Liver (tissue), 9 donors: ENCODE measurements around the gene CAVIN1. TPM values are rescaled to one million over a fixed set of nuclear protein-coding genes. Genes with fewer than 3 reads are reported as not detected.

Experiments
- DNase-seq: peaks from one replicate; pipeline ENCODE4 v3.0.0-alpha.2; 2017; ENCODE audit warnings: low spot score
- H3K27ac ChIP-seq, 2 donors: one replicate each; pipeline ENCODE4 v1.7.0; 2013; ENCODE audit warnings: inconsistent platforms in 2 of 2, low read length in 2 of 2, control low read depth in 1 of 2, low read depth in 1 of 2, mild to moderate bottlenecking in 1 of 2
- H3K27me3 ChIP-seq, 4 donors: one replicate each; pipeline versions ENCODE4 v1.6.1 to v1.7.0; 2013; ENCODE audit warnings: low read length in 3 of 4, inconsistent platforms in 1 of 4, mild to moderate bottlenecking in 1 of 4, moderate library complexity in 1 of 4; ENCODE audit not compliant: control insufficient read depth in 4 of 4, insufficient read depth in 4 of 4
- H3K36me3 ChIP-seq, 4 donors: one replicate each; pipeline versions ENCODE4 v1.6.1 to v1.7.0; 2013; ENCODE audit warnings: low read length in 3 of 4, mild to moderate bottlenecking in 3 of 4, low read depth in 1 of 4, moderate library complexity in 1 of 4; ENCODE audit not compliant: control insufficient read depth in 4 of 4, insufficient read depth in 3 of 4
- H3K4me1 ChIP-seq, 4 donors: one replicate each; pipeline versions ENCODE4 v1.6.1 to v1.7.0; 2013; ENCODE audit warnings: low read length in 3 of 4, mild to moderate bottlenecking in 3 of 4, moderate library complexity in 1 of 4; ENCODE audit not compliant: control insufficient read depth in 4 of 4, insufficient read depth in 4 of 4
- H3K4me3 ChIP-seq, 3 donors: one replicate each; pipeline versions ENCODE4 v1.6.1 to v1.7.0; 2013; ENCODE audit warnings: low read length in 3 of 3, control low read depth in 1 of 3, low read depth in 1 of 3, mild to moderate bottlenecking in 1 of 3
- H3K9ac ChIP-seq, 2 donors: one replicate each; pipeline ENCODE4 v1.7.0; 2013; ENCODE audit warnings: low read length in 2 of 2, mild to moderate bottlenecking in 2 of 2, moderate library complexity in 2 of 2, control low read depth in 1 of 2, low read depth in 1 of 2
- H3K9me3 ChIP-seq, 4 donors: one replicate each; pipeline versions ENCODE4 v1.6.1 to v1.7.0; 2013; ENCODE audit warnings: low read length in 3 of 4; ENCODE audit not compliant: control insufficient read depth in 4 of 4
- ATF3 ChIP-seq: IDR thresholded peaks from 2 replicates; pipeline ENCODE4 v1.6.1; 2016; ENCODE audit warnings: antibody characterized with exemption
- CTCF ChIP-seq: fragments of 150-350 bp; IDR thresholded peaks from 2 replicates; pipeline ENCODE4 v1.5.1; 2017; ENCODE audit warnings: improper control_type of control experiment, low read depth, low read length; ENCODE audit not compliant: missing input control
- EGR1 ChIP-seq, 2 donors: IDR thresholded peaks; 2 replicates each; pipeline ENCODE4 v1.6.1; 2016 to 2018; ENCODE audit warnings: antibody characterized with exemption in 2 of 2, low read depth in 2 of 2
- FOXA1 ChIP-seq: IDR thresholded peaks from 2 replicates; pipeline ENCODE4 v1.6.1; 2016; ENCODE audit warnings: antibody characterized with exemption
- FOXA2 ChIP-seq: IDR thresholded peaks from 2 replicates; pipeline ENCODE4 v1.6.1; 2016; ENCODE audit warnings: antibody characterized with exemption
- GABPA ChIP-seq, 2 donors: IDR thresholded peaks in 1 of 2; conservative IDR thresholded peaks in 1 of 2; 2 replicates each; pipeline ENCODE4 v1.6.1; 2016; ENCODE audit warnings: antibody characterized with exemption in 2 of 2, mild to moderate bottlenecking in 1 of 2, moderate library complexity in 1 of 2
- HNF4A ChIP-seq, 2 donors: conservative IDR thresholded peaks; 2 replicates each; pipeline ENCODE4 v1.6.1; 2016; ENCODE audit warnings: antibody characterized with exemption in 2 of 2, mild to moderate bottlenecking in 2 of 2
- HNF4G ChIP-seq: IDR thresholded peaks from 2 replicates; pipeline ENCODE4 v1.6.1; 2016; ENCODE audit warnings: antibody characterized with exemption
- JUND ChIP-seq, 2 donors: IDR thresholded peaks; 2 replicates each; pipeline ENCODE4 v1.6.1; 2016; ENCODE audit warnings: antibody characterized with exemption in 2 of 2
- MAX ChIP-seq: IDR thresholded peaks from 2 replicates; pipeline ENCODE4 v1.6.1; 2016; ENCODE audit warnings: antibody characterized with exemption
- NR2F2 ChIP-seq: IDR thresholded peaks from 2 replicates; pipeline ENCODE4 v1.6.1; 2016; ENCODE audit warnings: antibody characterized with exemption
- RAD21 ChIP-seq, 2 donors: IDR thresholded peaks; 2 replicates each; pipeline ENCODE4 v1.6.1; 2016; ENCODE audit warnings: antibody characterized with exemption in 2 of 2, mild to moderate bottlenecking in 2 of 2
- REST ChIP-seq: IDR thresholded peaks from 2 replicates; pipeline ENCODE4 v1.6.1; 2016; ENCODE audit warnings: antibody characterized with exemption, mild to moderate bottlenecking
- RXRA ChIP-seq, 2 donors: IDR thresholded peaks; 2 replicates each; pipeline ENCODE4 v1.6.1; 2017 to 2018; ENCODE audit warnings: antibody characterized with exemption in 2 of 2, mild to moderate bottlenecking in 1 of 2
- SP1 ChIP-seq: IDR thresholded peaks from 2 replicates; pipeline ENCODE4 v1.6.1; 2018; ENCODE audit warnings: antibody characterized with exemption, mild to moderate bottlenecking
- TAF1 ChIP-seq: conservative IDR thresholded peaks from 2 replicates; pipeline ENCODE4 v1.6.1; 2016; ENCODE audit warnings: antibody characterized with exemption, mild to moderate bottlenecking
- YY1 ChIP-seq: IDR thresholded peaks from 2 replicates; pipeline ENCODE4 v1.6.1; 2016; ENCODE audit warnings: antibody characterized with exemption, mild to moderate bottlenecking
- ZBTB33 ChIP-seq: IDR thresholded peaks from 2 replicates; pipeline ENCODE4 v1.6.1; 2016; ENCODE audit warnings: antibody characterized with exemption
- WGBS: extraction: QIAGEN DNeasy Blood & Tissue Kit; methylation state at CpG from one replicate; pipeline ENCODE4 v1.1.7; 2013; 5-methylcytosine and 5-hydroxymethylcytosine counted together
- polyA plus RNA-seq, 2 donors: library from polyadenylated mRNA; stranded (reverse) in 1 of 2; unstranded in 1 of 2; fragments of 200-250 nt in 1 of 2; fragments of >200 nt in 1 of 2; fragmentation: Nextera tagmentation in 1 of 2; extraction: Ambion mirVana in 1 of 2; gene quantifications; one replicate each; pipeline versions ENCODE4 v1.2.1 to v1.2.3, GENCODE V29; 2013 to 2015
- total RNA-seq, 2 donors: library from RNA; depleted of rRNA; stranded (reverse); fragments of >200 nt; gene quantifications; one replicate each; pipeline ENCODE4 v1.2.3, GENCODE V29; 2014
- donor health status: healthy.
- donor health status: healthy.
- donor health status: healthy.
- donor health status: healthy.
- donor health status: healthy.

The CAVIN1 gene
- total and polyA plus RNA-seq, 4 donors = 6.5 to 27.0 (median 14.4) TPM

GRCh38 chr17:42409523-42410318 lies 13.3 kb downstream of the CAVIN1 start:
- H3K4me3 ChIP-seq = no peak overlapping the region
- no peaks in the 10 kb centered on the region for H3K36me3 ChIP-seq
- no peak overlapping the region for H3K9ac ChIP-seq
- peak overlapping the region in 1 of 2 donors; percentile 46 for H3K27ac ChIP-seq
- TF ChIP-seq FOXA1 = no peak
- no peak for TF ChIP-seq YY1
- TF ChIP-seq NR2F2 = no peak
- no peak for TF ChIP-seq HNF4A (conservative IDR thresholded peaks at IDR 0.05)
- no peak for DNase-seq
- 46% methylated on average over 5 of the region's 5 CpGs for WGBS
- peaks cover 0 to 2% (median 1%) of the 10 kb centered on the region in 4 donors for H3K4me1 ChIP-seq
- H3K27me3 ChIP-seq = no peaks in the 10 kb centered on the region
- H3K9me3 ChIP-seq = no peaks in the 10 kb centered on the region

GRCh38 chr17:42408061-42408460 lies 15.0 kb downstream of the CAVIN1 start:
- Histone ChIP-seq H3K27me3 (no peaks in the 10 kb centered on the region), H3K9me3 (no peaks in the 10 kb centered on the region), H3K27ac (peak overlapping the region in 1 of 2 donors; percentile 42), H3K4me3 (no peak overlapping the region), H3K9ac (no peak overlapping the region), H3K36me3 (no peaks in the 10 kb centered on the region), H3K4me1 (peaks cover 0 to 2% (median 1%) of the 10 kb centered on the region in 4 donors)
- no peak for DNase-seq
- 90% methylated on average over 2 of the region's 2 CpGs for WGBS
- TF ChIP-seq MAX (no peak), SP1 (no peak)

- Histone ChIP-seq H3K36me3 (no peaks in the 10 kb centered on the region), H3K9ac (no peak overlapping the region), H3K4me3 (no peak overlapping the region), H3K4me1 (peaks cover 0 to 2% (median 1%) of the 10 kb centered on the region in 4 donors), H3K27me3 (no peaks in the 10 kb centered on the region), H3K9me3 (no peaks in the 10 kb centered on the region), H3K27ac (peak overlapping the region; percentile 14 to 52)
- peak; percentile 52 for DNase-seq
- 32% methylated on average over 2 of the region's 2 CpGs for WGBS
- no peak for TF ChIP-seq HNF4G
- no peak for TF ChIP-seq FOXA2
- TF ChIP-seq GABPA (IDR thresholded peaks at IDR 0.05 in 1 of 2, conservative IDR thresholded peaks at IDR 0.05 in 1 of 2) = no peak
- peak; percentile 63 for TF ChIP-seq SP1
- TF ChIP-seq TAF1 = no peak
- peak; percentile 53 to 68 for TF ChIP-seq RAD21 (IDR thresholded peaks at IDR 0.05)
- peak; percentile 58 for TF ChIP-seq NR2F2
- TF ChIP-seq ATF3 = no peak
- TF ChIP-seq FOXA1 = peak; percentile 13
- TF ChIP-seq JUND (IDR thresholded peaks at IDR 0.05) = no peak
- TF ChIP-seq EGR1 (IDR thresholded peaks at IDR 0.05; ENCODE audit: low read depth in 2 of 2) = no peak
- peak; percentile 43 for TF ChIP-seq MAX
- TF ChIP-seq RXRA (IDR thresholded peaks at IDR 0.05) = peak; percentile 34 to 42
- no peak for TF ChIP-seq CTCF
- peak; percentile 21 for TF ChIP-seq ZBTB33
- TF ChIP-seq YY1 = no peak
- TF ChIP-seq HNF4A (conservative IDR thresholded peaks at IDR 0.05) = peak; percentile 11 to 19
- TF ChIP-seq REST = peak; percentile 48
Observed at GRCh38 chr17:42407289-42407836, 15.7 kb downstream of the CAVIN1 start.
